CD4-positive, alpha-beta T cell (primary cell): ENCODE measurements around the gene STAC2. TPM values are rescaled to one million over a fixed set of nuclear protein-coding genes. Genes with fewer than 3 reads are reported as not detected.

ENCODE experiments used
- ATAC-seq: fragments of 200-7000 bp; cut with Tn5 transposase; one replicate; pipeline ENCODE4 v1.10.0; 2022; ENCODE audit warnings: mild to moderate bottlenecking; ENCODE audit not compliant: poor library complexity
- CTCF ChIA-PET: fragments of 350-600 bp; sonication (Branson Sonifier 250); formaldehyde crosslinking; loops from one replicate; lab custom pipeline; 2021; ENCODE audit warnings: antibody characterized with exemption, inconsistent platforms; lab: Charles Lee
- POLR2A ChIA-PET: fragments of 350-600 bp; sonication (Branson Sonifier 250); formaldehyde crosslinking; loops from one replicate; lab custom pipeline; 2021; ENCODE audit warnings: antibody characterized with exemption, inconsistent platforms; lab: Charles Lee
- DNase-seq, 14 experiments: peaks; one replicate each; pipeline ENCODE4 v3.0.0-alpha.2; 2013 to 2020; ENCODE audit warnings: mixed read lengths in 2 of 14
- H3K27ac ChIP-seq, 2 donors: one replicate each; pipeline versions ENCODE4 v1.5.1 to v1.7.0; 2013; ENCODE audit warnings: low read length in 2 of 2, low read depth in 1 of 2, mild to moderate bottlenecking in 1 of 2
- H3K27me3 ChIP-seq, 2 experiments: 1 replicate in 1 of 2; 2 replicates in 1 of 2; pipeline versions ENCODE4 v1.6.1 to v1.7.0; 2013; ENCODE audit warnings: low read length in 2 of 2, control low read depth in 1 of 2, mild to moderate bottlenecking in 1 of 2, moderate library complexity in 1 of 2; ENCODE audit not compliant: insufficient read depth in 2 of 2, control insufficient read depth in 1 of 2
- H3K36me3 ChIP-seq: one replicate; pipeline ENCODE4 v1.6.1; 2013; ENCODE audit warnings: low read length, control low read depth; ENCODE audit not compliant: insufficient read depth
- H3K4me1 ChIP-seq: one replicate; pipeline ENCODE4 v1.6.1; 2013; ENCODE audit warnings: low read length, control low read depth; ENCODE audit not compliant: insufficient read depth
- H3K4me3 ChIP-seq: one replicate; pipeline ENCODE4 v1.5.1; 2013; ENCODE audit warnings: mild to moderate bottlenecking, low read length, moderate library complexity
- H3K9me3 ChIP-seq, 2 experiments: 1 replicate in 1 of 2; 2 replicates in 1 of 2; pipeline versions ENCODE4 v1.6.1 to v1.7.0; 2013; ENCODE audit warnings: low read length in 2 of 2, mild to moderate bottlenecking in 2 of 2, control low read depth in 1 of 2, moderate library complexity in 1 of 2; ENCODE audit not compliant: control insufficient read depth in 1 of 2, insufficient read depth in 1 of 2
- H3K27ac Mint-ChIP-seq: one replicate; pipeline ENCODE4 v1.8.0; 2020; ENCODE audit warnings: mixed read lengths
- H3K27me3 Mint-ChIP-seq: one replicate; pipeline ENCODE4 v1.8.0; 2021; ENCODE audit warnings: mixed read lengths
- H3K36me3 Mint-ChIP-seq: one replicate; pipeline ENCODE4 v1.8.0; 2021; ENCODE audit warnings: low read depth, mixed read lengths
- H3K4me1 Mint-ChIP-seq: one replicate; pipeline ENCODE4 v1.8.0; 2021; ENCODE audit warnings: low read depth, mixed read lengths
- H3K4me3 Mint-ChIP-seq: one replicate; pipeline ENCODE4 v1.8.0; 2020; ENCODE audit warnings: mild to moderate bottlenecking, mixed read lengths
- H3K9me3 Mint-ChIP-seq: one replicate; pipeline ENCODE4 v1.8.0; 2020; ENCODE audit warnings: mixed read lengths
- intact Hi-C, 2 experiments: fragments of 100-400 bp; cut with DNase I in 1 of 2; cut with micrococcal nuclease in 1 of 2; formaldehyde crosslinking; loops; one replicate each; pipeline versions ENCODE4 v1.15.1 to v1.9.0; 2023 to 2025; cut with DNase I, micrococcal nuclease
- total RNA-seq, 174 experiments: library from RNA in 2 of 174; stranded (reverse) in 2 of 174; gene quantifications; one replicate each; pipeline ENCODE4 v1.2.3 and lab custom pipeline; 2021 to 2026
- TF ChIP-seq, protein P1 (sequence below): fragments of 200-600 bp; IDR thresholded peaks from one replicate; pipeline ENCODE4 v1.8.0; 2022; ENCODE audit warnings: antibody characterized with exemption, mild to moderate bottlenecking

Gene STAC2
- total RNA-seq, 2 experiments from 2014 or later: not detected

DNA sequence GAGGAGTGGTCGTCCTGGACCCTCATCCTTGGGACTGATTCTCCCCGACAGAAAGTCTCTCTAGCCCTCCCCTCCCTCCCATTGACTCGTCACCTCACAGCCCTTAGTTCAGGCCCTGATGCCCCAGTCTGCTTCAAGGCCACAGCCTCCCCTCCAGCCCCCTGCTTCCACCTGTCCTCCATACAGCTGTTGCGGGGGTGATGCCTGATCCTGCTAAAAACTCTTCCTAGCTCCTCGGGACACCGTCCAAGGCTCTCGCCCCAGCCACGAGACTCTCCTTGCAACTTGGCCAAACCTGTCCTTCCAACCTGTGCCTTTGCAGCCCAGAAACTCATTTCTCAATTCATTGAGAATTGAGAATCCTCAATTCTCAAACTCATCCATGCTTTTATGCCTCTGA lies 6.8 kb downstream of the STAC2 start:
- ChIA-PET CTCF (no interaction called here), POLR2A (interaction anchor here (1.6 kb wide), 1 partner anchor 19 kb away, joined by 3 read pairs; the partner anchor contains the start of gene RPL19)
- Mint-ChIP-seq H3K4me3 (no peak overlapping the region), H3K9me3 (no peaks in the 10 kb centered on the region), H3K36me3 (no peaks in the 10 kb centered on the region), H3K27ac (no peak overlapping the region), H3K4me1 (no peaks in the 10 kb centered on the region), H3K27me3 (peaks cover 33% of the 10 kb centered on the region)
- DNase-seq (no peak), ATAC-seq (no peak)
- Histone ChIP-seq H3K9me3 (no peaks in the 10 kb centered on the region), H3K27me3 (peaks cover 7 to 10% of the 10 kb centered on the region in 2 experiments), H3K27ac (no peak overlapping the region), H3K36me3 (no peaks in the 10 kb centered on the region), H3K4me1 (peaks cover 4% of the 10 kb centered on the region), H3K4me3 (no peak overlapping the region)
- intact Hi-C loops: no loop called here
- TF ChIP-seq, protein P1, sequence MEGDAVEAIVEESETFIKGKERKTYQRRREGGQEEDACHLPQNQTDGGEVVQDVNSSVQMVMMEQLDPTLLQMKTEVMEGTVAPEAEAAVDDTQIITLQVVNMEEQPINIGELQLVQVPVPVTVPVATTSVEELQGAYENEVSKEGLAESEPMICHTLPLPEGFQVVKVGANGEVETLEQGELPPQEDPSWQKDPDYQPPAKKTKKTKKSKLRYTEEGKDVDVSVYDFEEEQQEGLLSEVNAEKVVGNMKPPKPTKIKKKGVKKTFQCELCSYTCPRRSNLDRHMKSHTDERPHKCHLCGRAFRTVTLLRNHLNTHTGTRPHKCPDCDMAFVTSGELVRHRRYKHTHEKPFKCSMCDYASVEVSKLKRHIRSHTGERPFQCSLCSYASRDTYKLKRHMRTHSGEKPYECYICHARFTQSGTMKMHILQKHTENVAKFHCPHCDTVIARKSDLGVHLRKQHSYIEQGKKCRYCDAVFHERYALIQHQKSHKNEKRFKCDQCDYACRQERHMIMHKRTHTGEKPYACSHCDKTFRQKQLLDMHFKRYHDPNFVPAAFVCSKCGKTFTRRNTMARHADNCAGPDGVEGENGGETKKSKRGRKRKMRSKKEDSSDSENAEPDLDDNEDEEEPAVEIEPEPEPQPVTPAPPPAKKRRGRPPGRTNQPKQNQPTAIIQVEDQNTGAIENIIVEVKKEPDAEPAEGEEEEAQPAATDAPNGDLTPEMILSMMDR: no peak

DNA sequence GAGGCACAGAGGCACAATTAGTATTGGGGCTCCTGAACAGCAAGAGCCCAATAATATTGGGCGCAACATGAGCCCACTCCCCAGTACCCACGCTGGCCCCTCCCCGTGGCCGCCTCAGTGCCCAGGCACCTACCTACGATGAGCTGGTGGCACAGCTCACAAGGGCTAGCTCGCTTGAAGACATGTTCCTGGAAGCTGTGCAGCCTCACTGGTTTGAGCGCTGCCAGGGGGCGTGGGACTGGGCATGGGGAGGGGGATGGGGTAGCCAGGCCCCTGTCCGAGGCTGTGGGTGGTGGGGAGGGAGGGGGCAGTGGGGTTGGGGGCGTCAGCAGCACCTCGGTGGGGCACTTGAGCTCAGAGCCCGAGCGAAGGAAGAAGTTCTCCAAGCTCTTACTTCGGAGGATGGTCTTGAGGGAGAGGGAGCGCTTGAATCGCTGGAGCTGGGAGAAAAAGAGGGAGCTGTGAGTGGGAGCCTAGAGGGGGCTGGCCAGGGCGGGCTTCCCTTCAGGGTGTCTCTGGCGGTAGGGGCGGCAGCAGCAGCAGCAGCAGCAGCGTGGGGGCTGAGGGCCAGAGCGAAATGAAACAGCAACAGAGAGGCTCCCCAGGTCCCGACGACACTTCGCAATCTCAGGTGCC lies 7.9 kb downstream of the STAC2 start:
- ATAC-seq: no peak
- peaks cover 4% of the 10 kb centered on the region for H3K4me1 ChIP-seq
- no peak overlapping the region for H3K27ac ChIP-seq
- no peaks in the 10 kb centered on the region for H3K36me3 ChIP-seq
- H3K4me3 Mint-ChIP-seq: no peak overlapping the region
- ChIA-PET CTCF (no interaction called here), POLR2A (no interaction called here)
- TF ChIP-seq, protein P1: no peak
- H3K9me3 ChIP-seq: no peaks in the 10 kb centered on the region
- H3K27me3 Mint-ChIP-seq: peaks cover 25% of the 10 kb centered on the region
- no peak overlapping the region for H3K27ac Mint-ChIP-seq
- DNase-seq: no peak
- no peaks in the 10 kb centered on the region for H3K36me3 Mint-ChIP-seq
- no peak overlapping the region for H3K4me3 ChIP-seq
- intact Hi-C loops: no loop called here
- H3K9me3 Mint-ChIP-seq: no peaks in the 10 kb centered on the region
- H3K4me1 Mint-ChIP-seq: no peaks in the 10 kb centered on the region
- H3K27me3 ChIP-seq: peaks cover 3 to 4% of the 10 kb centered on the region in 2 experiments

DNA sequence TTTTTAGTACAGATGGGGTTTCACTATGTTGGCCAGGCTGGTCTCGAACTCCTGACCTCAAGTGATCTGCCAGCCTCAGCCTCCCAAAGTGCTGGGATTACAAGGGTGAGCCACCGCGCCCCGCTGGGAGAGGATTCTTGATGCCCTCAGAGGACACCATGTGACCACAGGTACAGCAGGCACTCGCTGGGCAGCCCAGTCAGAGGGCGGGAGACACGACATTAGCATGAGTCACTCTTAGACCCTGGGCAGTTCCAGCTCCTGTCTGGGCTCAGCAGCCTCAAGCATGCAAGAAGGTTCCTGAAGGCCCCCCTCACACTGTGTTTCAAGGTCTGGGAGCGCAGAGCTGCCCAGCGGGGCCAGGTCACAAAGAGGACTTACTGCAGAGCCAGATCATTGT lies 11.9 kb downstream of the STAC2 start:
- Histone ChIP-seq H3K27ac (no peak overlapping the region), H3K4me1 (peaks cover 22% of the 10 kb centered on the region), H3K36me3 (no peaks in the 10 kb centered on the region), H3K27me3 (peaks cover 2 to 3% of the 10 kb centered on the region in 2 experiments), H3K9me3 (no peaks in the 10 kb centered on the region), H3K4me3 (no peak overlapping the region)
- intact Hi-C loops: no loop called here
- POLR2A ChIA-PET: no interaction called here
- no peak overlapping the region for H3K27ac Mint-ChIP-seq
- H3K4me3 Mint-ChIP-seq: no peak overlapping the region
- TF ChIP-seq, protein P1: no peak
- no peaks in the 10 kb centered on the region for H3K36me3 Mint-ChIP-seq
- ATAC-seq (no peak), DNase-seq (no peak)
- peaks cover 13% of the 10 kb centered on the region for H3K4me1 Mint-ChIP-seq
- CTCF ChIA-PET: no interaction called here
- peaks cover 15% of the 10 kb centered on the region for H3K27me3 Mint-ChIP-seq
- no peaks in the 10 kb centered on the region for H3K9me3 Mint-ChIP-seq
